Adrenal gland (tissue), 12 donors: ENCODE measurements around the gene NOC3L. TPM values are rescaled to one million over a fixed set of nuclear protein-coding genes. Genes with fewer than 3 reads are reported as not detected.

Experiments used
- DNase-seq, 7 donors: peaks; one replicate each; pipeline ENCODE4 v3.0.0-alpha.2; 2019 to 2020
- H3K27ac ChIP-seq, 5 donors: fragments of 200-600 bp; sonication (generic) in 4 of 5; 1 replicate in 3 of 5; 2 replicates in 2 of 5; pipeline versions ENCODE4 v1.5.1 to v1.8.0; 2016 to 2020; ENCODE audit warnings: mild to moderate bottlenecking in 1 of 5
- H3K27me3 ChIP-seq: fragments of 200-600 bp; 2 replicates; pipeline ENCODE4 v1.8.0; 2021
- H3K36me3 ChIP-seq, 2 donors: fragments of 200-600 bp; replicated peaks in 1 of 2; 1 replicate in 1 of 2; 2 replicates in 1 of 2; pipeline versions ENCODE4 v1.5.1 to v1.8.0; 2018 to 2022
- H3K4me1 ChIP-seq, 2 donors: fragments of 200-600 bp; replicated peaks in 1 of 2; 1 replicate in 1 of 2; 2 replicates in 1 of 2; pipeline versions ENCODE4 v1.5.1 to v1.8.0; 2018 to 2021
- H3K4me3 ChIP-seq, 4 donors: fragments of 200-600 bp; sonication (generic) in 3 of 4; one replicate each; pipeline ENCODE4 v1.5.1; 2016 to 2018
- H3K9me3 ChIP-seq, 3 donors: fragments of 200-600 bp; sonication (generic) in 1 of 3; replicated peaks in 1 of 3; 1 replicate in 2 of 3; 2 replicates in 1 of 3; pipeline versions ENCODE4 v1.5.1 to v1.8.0; 2016 to 2021
- POLR2A ChIP-seq, 2 donors: fragments of 450-650 bp; IDR thresholded peaks; one replicate each; pipeline ENCODE4 v1.6.1; 2017; ENCODE audit warnings: antibody characterized with exemption in 2 of 2, mild to moderate bottlenecking in 2 of 2, moderate library complexity in 1 of 2
- WGBS, 4 donors: extraction: QIAGEN DNeasy Blood & Tissue Kit in 2 of 4; methylation state at CpG; one replicate each; pipeline versions ENCODE4 v1.1.5 to v1.1.7; 2013 to 2017; 5-methylcytosine and 5-hydroxymethylcytosine counted together
- intact Hi-C, 2 donors: fragments of 100-400 bp; cut with DNase I; formaldehyde crosslinking; loops; one replicate each; pipeline versions ENCODE4 v1.14.1 to v1.15.0; 2022 to 2023
- polyA plus RNA-seq, 3 donors: library from polyadenylated mRNA; stranded (reverse); fragments of 200-250 nt in 2 of 3; fragments of 350-450 nt in 1 of 3; fragmentation: Illumina TruSeq in 1 of 3; extraction: RNeasy Lipid Tissue Mini Kit (QIAGEN cat#74804) in 1 of 3; gene quantifications; one replicate each; pipeline ENCODE4 v1.2.3, GENCODE V29; 2013 to 2014
- total RNA-seq, 9 donors: library from RNA; depleted of rRNA in 4 of 9; stranded (reverse); fragments of >200 nt in 4 of 9; fragments of 120-200 nt in 1 of 9; fragmentation: NEBNext Ultra II Directional in 1 of 9; extraction: Animal tissue kit (Norgen Biotek cat#: 25700) in 1 of 9; gene quantifications; one replicate each; pipeline versions ENCODE4 v1.1.0 to v1.2.4, GENCODE V29; 2013 to 2023
- TF ChIP-seq, protein P1 (sequence below), 6 experiments: fragments of 450-650 bp in 4 of 6; fragments of 200-600 bp in 2 of 6; sonication (generic) in 1 of 6; IDR thresholded peaks; 1 replicate in 5 of 6; 2 replicates in 1 of 6; pipeline versions ENCODE4 v1.5.1 to v1.8.0; 2016 to 2021; ENCODE audit warnings: antibody characterized with exemption in 6 of 6, mild to moderate bottlenecking in 2 of 6, moderate library complexity in 1 of 6
- donor health status: healthy with polysubstance abuse.
- donor health status: Bipolar disorder and iron deficiency.
- donor health status: DM: yes; HTN: yes; CAD: no.
- donor health status: DM: no; HTN: no; CAD: no.
- donor health status: DM: no; HTN: no; CAD: no.
- donor health status: DM: yes; HTN: yes; CAD: no.

Gene NOC3L
- total and polyA plus RNA-seq, 12 donors = 6.2 to 30.2 (median 18.8) TPM

DNA sequence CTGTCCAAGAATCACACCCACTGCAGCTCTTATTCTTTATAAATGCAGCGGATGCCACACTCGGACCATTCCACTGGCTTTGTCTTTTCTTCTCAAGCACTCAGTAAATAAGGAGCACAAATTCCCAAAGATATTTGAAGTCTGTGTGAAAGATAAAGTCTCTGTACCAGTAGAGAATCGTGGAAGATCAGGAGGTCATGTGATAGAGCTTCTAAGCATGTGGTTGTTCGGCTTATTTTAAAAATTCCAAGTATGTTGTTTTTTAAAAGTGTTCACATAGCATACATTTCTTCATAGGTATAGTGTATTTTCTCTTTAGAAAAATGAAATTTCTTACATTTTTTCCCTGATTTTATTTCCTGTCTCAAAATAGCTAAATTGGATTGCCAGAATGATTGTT is 75.8 kb downstream of the NOC3L start:
- WGBS, 4 donors = 81 to 91% (median 84%) methylated on average over 4 of the region's 4 CpGs
- Histone ChIP-seq H3K36me3 (no peaks in the 10 kb centered on the region), H3K4me3 (no peak overlapping the region), H3K4me1 (no peaks in the 10 kb centered on the region), H3K27me3 (no peaks in the 10 kb centered on the region), H3K9me3 (no peaks in the 10 kb centered on the region), H3K27ac (no peak overlapping the region)
- TF ChIP-seq POLR2A (IDR thresholded peaks at IDR 0.05) = no peak
- TF ChIP-seq, protein P1, sequence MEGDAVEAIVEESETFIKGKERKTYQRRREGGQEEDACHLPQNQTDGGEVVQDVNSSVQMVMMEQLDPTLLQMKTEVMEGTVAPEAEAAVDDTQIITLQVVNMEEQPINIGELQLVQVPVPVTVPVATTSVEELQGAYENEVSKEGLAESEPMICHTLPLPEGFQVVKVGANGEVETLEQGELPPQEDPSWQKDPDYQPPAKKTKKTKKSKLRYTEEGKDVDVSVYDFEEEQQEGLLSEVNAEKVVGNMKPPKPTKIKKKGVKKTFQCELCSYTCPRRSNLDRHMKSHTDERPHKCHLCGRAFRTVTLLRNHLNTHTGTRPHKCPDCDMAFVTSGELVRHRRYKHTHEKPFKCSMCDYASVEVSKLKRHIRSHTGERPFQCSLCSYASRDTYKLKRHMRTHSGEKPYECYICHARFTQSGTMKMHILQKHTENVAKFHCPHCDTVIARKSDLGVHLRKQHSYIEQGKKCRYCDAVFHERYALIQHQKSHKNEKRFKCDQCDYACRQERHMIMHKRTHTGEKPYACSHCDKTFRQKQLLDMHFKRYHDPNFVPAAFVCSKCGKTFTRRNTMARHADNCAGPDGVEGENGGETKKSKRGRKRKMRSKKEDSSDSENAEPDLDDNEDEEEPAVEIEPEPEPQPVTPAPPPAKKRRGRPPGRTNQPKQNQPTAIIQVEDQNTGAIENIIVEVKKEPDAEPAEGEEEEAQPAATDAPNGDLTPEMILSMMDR (IDR thresholded peaks at IDR 0.05) = no peak
- intact Hi-C loops = no loop called here
- no peak for DNase-seq

GRCh38 chr10:94285271-94285670 is 77.5 kb downstream of the NOC3L start:
- H3K27ac ChIP-seq = no peak overlapping the region
- 85 to 99% (median 91%) methylated on average over 7 of the region's 7 CpGs for WGBS, 4 donors
- H3K9me3 ChIP-seq = no peaks in the 10 kb centered on the region
- H3K4me1 ChIP-seq = no peaks in the 10 kb centered on the region
- H3K36me3 ChIP-seq = no peaks in the 10 kb centered on the region
- no peak for TF ChIP-seq POLR2A (IDR thresholded peaks at IDR 0.05)
- TF ChIP-seq, protein P1 (IDR thresholded peaks at IDR 0.05) = no peak
- DNase-seq = no peak
- intact Hi-C loops = no loop called here
- no peak overlapping the region for H3K4me3 ChIP-seq
- H3K27me3 ChIP-seq = no peaks in the 10 kb centered on the region

Other genes with a start within 250 kb of the NOC3L start
- 10 to 100 TPM in 4 of 9 donors, 1 to 10 TPM in 5; 6.2 to 16.4 (median 8.9) TPM for gene TBC1D12, start 39.6 kb upstream of the NOC3L start, total RNA-seq
- 10 to 100 TPM in 2 of 3 donors, 1 to 10 TPM in 1; 6.7 to 47.8 (median 13.6) TPM for gene TBC1D12, start 39.6 kb upstream of the NOC3L start, polyA plus RNA-seq
- gene HELLS, start 182.8 kb upstream of the NOC3L start, total RNA-seq = 10 to 100 TPM in 2 of 9 donors, 1 to 10 TPM in 6, under 1 TPM in 1; 0.60 to 41.0 (median 5.0) TPM
- 1 to 10 TPM; 2.4 to 2.8 (median 2.7) TPM for gene HELLS, start 182.8 kb upstream of the NOC3L start, polyA plus RNA-seq